GM18526 (cell line): ENCODE measurements around the gene ATP9A.

Source experiments
- POLR2A ChIP-seq: IDR thresholded peaks from 3 replicates; pipeline ENCODE4 v1.6.1; 2011; ENCODE audit not compliant: insufficient read length; ENCODE audit errors: extremely low read depth

ATP9A gene

DNA sequence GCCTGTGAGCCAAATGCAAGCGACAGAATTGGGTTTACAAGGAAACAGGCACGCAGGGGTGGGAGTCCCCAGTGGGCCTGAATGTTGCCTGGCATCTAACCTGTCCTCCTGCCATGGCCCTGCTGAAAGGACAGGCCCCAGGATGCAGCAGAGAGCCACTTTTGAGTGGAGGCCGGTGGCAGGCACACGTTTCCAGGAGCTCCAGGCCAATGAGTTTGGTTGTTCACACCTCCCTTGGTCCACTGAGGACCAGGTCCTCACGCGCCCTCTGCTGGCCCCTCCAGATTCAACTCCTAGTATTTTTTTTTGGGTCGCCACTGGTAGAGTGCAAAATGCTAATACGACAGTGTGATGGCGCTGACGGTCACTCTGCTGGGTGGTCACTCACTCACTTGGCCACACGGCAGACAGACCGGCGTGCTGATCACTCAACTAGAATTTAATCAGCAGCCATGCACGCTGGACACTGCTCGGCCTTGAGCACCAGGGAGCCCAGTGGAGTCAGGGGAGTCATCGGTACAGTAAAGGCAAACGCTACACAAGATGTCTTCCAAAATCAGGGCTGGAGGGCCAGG is 143.9 kb downstream of the ATP9A start:
- no peak for TF ChIP-seq POLR2A

DNA sequence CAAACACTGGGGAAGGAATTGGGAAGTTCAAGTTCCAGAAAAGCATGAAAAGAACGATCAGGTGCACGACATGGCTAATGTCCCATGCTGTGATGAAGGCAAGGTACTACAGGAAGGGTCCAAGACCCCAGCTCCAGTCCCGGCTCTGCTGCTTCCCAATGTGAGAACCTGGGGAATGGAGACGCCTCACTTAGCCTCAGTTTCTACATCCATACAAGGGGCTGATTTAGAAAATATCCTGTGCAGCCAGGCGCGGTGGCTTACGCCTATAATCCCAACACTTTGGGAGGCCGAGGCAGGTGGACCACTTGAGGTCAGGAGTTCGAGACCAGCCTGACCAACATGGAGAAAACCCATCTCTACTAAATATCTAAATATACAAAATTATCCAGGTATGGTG is 144.9 kb downstream of the ATP9A start:
- TF ChIP-seq POLR2A, result no peak

DNA sequence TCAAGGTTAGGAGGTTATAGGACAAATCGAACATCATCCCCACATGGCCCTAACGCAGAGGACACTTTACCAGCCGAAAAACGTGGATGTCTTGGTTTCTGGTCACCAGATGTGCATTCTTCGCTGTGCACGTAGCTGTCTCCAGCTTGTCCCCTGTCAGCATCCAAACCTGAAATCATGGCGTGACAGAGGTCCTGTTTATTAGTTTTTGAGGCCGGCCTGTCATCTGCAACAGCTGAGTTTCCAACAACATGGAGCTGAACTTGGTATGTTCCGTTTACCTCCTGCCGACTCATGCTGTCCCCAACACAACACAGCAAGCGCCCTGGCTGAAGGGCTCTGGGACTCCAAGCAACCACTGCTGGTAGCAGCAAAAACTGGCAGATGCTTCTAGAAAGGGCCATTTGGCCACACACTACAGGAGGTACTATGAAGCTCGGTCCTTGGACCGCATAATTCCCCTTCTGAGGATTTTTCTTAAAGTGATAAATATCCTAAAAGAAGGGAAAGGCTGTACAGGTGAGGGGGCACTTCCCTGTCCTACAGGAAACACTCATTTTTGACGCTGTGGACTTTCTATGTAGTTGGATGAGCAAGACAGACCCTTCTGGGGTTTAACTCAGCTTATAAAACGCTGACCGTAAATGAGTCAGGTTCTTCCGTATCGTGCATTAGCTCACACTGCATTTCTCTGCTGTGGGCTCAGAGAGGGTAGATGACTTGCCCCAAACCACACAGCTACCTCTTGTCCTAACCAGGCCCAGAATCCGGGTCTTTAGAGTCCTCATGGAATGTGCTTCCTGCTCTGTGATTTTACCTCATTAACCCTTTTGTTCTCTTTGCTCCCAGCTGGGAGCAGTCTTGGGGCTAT is 146.0 kb downstream of the ATP9A start:
- TF ChIP-seq POLR2A, result no peak

DNA sequence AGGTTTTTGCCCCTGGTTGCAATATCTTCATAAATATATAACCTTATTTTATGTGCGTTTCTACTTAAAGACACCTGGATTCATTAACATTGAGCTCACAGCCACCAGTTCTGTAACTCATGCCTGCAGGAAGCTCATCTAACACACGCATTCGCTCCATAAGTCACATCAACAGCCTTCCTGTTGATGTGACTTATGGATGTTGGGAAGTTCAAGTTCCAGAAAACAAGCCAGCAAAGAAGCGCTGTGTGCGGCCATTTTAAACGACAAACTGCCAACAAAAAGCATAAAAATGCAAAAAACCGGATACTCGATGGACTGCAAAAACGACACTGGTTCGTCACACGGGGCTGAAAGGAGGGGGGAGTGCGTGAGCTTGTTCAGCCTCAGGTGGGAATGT is 147.8 kb downstream of the ATP9A start:
- no peak for TF ChIP-seq POLR2A

DNA sequence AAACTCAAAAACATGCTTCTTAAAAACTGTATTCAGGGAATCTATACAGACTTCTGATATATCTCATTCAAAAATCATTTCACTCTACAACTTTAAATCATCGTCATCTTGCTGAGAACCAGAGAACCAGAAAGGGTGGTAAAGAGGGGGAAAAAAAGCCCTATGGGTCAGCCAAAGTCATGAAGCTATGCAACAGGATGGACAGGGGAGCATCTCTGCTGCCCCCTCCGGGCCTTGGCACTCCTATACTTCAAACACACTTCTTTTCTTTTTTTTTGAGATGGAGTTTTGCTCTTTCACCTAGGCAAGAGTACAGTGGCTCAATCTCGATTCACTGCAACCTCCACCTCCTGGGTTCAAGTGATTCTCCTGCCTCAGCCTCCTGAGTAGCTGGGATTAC is 152.1 kb downstream of the ATP9A start:
- TF ChIP-seq POLR2A, result no peak

DNA sequence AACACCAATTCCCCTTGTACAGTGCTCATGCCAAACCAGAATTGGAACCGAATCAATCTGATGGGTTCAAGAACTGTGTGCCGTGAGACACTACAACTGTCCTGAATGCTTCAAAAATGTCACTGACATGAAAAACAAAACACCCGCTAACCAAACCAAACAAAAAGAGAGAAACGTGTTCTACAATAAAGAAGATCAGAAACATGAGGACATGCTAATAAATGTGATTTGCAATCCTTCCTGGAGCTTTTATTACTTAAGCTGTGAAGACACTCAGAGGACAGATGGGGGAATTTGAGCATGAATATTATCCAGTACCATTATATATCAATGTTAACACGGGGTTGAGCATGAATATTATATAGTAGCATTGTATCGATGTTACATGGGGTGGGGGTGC is 153.5 kb downstream of the ATP9A start:
- TF ChIP-seq POLR2A, result no peak

DNA sequence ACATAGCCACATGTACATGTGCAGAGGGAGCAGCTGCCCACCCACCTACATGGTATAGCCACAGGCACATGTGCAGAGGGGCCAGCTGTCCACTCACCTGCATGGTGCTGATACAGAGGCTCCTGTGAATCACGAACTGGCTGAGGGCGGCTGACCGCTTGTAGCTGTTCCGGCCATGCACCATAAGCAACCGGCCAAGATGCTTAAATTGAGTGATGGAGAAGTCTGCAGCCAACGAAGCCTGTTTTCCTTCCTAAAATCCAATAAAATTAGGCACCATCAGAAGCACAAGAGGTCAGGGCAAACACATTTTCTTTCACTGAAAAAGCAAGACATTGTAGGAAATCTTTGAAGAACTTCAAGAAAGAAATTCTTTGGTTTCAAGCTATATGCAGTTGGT is 154.6 kb downstream of the ATP9A start:
- TF ChIP-seq POLR2A, result no peak

DNA sequence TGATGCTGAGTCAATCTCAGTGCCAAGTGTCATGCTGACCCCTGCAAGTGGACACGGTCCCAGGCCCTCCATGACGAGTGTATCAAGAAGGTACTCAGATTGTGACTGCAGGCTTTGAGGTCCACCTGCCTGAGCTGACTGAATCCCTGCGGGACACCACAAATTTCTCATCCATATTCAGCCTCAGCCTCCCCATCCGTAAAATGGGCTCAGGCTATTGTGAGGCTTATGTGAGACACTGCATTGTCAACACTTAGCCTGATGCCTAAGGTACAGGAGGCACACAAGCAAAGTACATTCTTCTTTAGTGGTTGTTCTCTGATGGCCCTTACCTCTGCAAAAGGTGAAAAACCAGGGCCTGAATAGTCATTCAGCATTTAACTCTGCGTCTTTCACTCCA is 155.3 kb downstream of the ATP9A start:
- TF ChIP-seq POLR2A, result no peak

DNA sequence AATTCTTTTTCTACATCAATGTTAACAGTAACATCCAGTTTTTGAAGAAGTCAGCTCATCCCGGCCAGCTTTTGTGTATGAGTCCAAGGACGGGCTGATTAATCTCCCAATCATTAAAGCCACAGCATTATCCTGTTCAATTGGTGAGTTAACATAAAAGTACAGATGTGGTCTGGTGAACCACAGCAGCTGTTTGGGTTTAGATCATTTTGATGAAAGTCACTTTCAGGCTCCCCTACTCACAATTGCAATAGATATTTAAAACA is 156.6 kb downstream of the ATP9A start:
- no peak for TF ChIP-seq POLR2A

DNA sequence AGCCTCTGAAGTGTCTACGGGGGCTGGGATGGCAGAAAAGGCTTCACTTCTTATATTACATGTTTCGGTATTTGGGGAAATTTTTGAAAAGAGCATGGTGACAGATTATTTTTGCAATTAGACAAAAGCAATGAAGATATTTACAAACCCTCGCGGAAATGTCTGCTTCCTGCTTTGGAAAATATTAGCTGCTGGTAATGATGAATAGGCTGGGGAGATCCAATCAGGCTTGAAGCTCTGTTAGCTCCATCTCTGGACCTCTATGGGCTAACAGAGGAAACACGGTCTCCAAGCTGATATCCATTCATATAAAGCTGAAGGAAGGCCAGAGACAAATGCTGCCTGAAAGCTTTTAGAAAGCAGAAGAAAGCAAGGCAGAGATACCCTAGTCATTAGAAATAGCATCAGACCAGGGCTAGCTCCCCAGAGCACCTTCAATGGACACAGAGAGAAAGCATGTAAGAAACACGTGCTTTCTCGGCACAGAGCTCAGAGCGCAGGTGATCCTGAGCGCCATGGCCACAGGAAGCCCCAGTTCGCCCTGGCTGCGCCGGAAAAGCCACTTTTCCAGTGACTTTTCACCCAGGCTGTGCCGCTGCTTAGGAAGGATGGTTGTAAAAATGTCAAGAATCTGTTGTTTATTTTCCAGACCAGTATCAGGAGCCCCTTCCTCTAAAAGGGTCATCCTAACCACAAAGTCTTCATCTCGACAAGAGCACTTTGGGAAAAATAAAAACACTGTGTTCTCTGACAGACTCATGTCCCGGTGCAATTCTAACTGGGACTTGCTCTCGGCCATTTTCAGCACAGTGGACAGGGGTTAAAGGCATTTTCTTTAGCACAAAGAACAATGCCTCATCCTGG is 157.2 kb downstream of the ATP9A start:
- TF ChIP-seq POLR2A, result no peak

DNA sequence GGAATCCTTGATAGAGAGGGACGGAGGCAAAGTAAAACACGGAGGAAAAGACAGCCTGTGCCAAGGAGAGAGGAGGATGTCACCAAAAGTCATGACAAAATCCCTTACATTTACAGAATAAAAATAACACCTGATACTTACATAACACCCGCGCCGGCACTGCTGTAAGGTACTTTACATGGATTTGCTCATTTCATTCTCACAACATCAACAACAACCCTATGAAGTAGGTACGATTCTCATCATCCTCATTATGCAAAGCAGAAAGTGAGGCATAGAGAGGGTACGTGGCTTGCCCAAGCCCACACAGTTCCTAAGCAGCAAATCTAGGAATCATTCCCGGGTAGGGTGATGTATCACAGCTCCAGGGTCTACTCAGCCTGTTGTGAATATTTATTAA is 158.1 kb downstream of the ATP9A start:
- no peak for TF ChIP-seq POLR2A

DNA sequence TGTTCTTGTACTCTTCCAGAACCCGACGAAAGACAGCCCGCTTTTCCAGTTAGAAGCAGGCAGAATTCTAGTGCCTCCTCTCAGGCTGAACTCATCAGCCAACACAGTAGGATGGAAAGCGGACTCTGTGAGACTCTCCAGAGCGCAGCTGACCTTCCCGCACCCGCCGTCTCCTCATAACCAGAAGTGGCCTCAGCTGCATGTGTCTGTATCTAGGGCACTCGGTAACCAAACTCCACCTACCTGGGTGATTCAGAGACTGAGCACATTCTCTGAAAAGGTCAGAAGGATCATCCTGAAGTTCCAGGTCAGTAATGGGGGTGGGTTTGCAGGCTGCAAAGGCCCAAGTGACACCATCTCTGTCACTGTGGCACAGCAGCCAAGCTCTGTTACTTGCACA is 158.9 kb downstream of the ATP9A start:
- no peak for TF ChIP-seq POLR2A

DNA sequence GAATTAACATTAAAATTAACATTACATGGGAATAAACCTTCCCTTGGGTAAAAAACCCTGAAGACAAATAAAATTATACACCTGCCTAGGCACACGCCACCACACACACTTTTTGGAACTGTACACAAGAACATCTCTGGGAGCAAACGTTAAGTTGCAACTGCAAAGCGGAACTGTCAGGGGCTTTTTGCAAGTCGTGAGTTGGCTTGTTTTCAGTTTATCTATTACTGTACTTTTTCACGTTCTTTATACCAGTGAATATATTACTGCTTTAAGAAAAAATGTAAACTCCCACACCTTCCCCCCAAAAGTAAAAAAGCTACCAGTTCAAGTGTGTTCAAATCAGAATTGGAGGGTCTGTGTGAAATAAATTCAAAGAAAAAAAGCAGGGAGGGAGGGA is 160.1 kb downstream of the ATP9A start:
- TF ChIP-seq POLR2A, result no peak

DNA sequence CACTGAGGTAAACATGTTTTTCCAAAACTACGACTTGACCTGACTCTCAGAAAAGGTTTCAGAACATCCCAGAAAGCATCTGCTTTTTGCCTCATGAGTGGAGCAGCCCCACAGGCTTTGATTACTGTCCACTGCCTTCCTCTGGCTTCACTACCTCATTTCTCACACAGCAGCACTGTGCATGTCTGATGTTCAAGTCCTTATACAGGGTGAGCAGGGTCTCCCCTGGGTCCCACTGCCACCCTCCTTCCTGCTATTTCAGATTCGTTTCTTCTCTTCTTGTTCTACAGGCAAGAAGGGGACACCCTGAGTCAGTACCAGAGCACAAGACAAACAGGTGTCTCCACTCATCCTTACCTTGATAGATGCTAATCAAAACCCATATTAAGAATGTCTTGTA is 161.0 kb downstream of the ATP9A start:
- no peak for TF ChIP-seq POLR2A

DNA sequence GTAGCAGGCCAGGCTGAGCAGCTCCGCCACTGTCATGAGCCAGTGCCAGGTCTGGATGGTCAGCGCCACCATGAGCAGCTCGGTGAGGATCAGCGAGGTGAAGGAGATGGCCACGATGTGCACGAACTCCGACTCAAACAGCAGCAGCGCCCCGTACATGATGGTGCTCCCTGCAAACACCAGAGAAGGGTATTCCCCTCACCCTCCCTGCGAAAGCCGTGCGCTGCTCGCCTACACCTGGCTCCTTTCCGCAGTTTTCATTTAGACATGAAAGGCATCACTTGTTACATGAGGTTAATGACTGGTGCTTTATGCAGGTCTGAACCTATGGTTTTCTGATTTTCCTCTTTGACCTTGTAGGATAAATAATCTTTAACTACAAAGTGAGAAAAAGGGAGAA is 163.3 kb downstream of the ATP9A start:
- TF ChIP-seq POLR2A, result no peak

DNA sequence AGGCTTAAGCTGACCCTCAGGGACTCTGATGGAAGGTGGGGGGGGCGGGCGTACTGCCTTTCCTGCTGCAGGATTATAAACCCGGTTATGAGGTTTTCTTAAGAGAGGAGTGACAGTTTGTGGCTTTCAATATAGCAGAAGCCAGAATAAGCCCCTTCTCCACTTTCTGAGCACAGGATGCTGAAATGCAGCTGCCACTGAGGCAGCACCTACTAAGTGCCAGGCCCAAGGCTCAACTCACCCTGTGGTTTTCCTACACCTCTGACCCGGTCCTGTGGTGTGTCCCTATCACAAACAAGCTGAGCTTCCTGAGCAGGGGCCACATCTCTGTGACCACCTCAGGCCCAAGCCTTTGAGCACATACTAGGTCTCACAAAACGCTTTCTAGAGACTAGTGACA is 166.1 kb downstream of the ATP9A start:
- no peak for TF ChIP-seq POLR2A
